SK-N-SH (cell line): ENCODE data around the gene TM7SF2. TPM values are rescaled to one million over a fixed set of nuclear protein-coding genes. Genes with fewer than 3 reads are reported as not detected.

Source experiments
- CTCF ChIA-PET: fragments of 300-600, 350-600 bp; formaldehyde crosslinking; extraction: SDS; loops from one replicate; lab custom pipeline; 2021; lab: Yijun Ruan, JAX
- POLR2A ChIA-PET: fragments of 350-600 bp; sonication (Branson Sonifier 250); formaldehyde crosslinking; extraction: SDS; loops from one replicate; lab custom pipeline; 2020; ENCODE audit warnings: antibody characterized with exemption, inconsistent platforms; lab: Yijun Ruan, JAX
- DNase-seq: peaks from one replicate; pipeline ENCODE4 v3.0.0; 2012
- H2AFZ ChIP-seq: fragments of 200-600 bp; sonication (generic); 2 replicates; pipeline ENCODE4 v1.8.1; 2016; ENCODE audit warnings: antibody characterized with exemption, mild to moderate bottlenecking, low read depth
- H3F3A ChIP-seq: fragments of 200-600 bp; sonication (generic); replicated peaks from 2 replicates; pipeline ENCODE3; 2016; ENCODE audit warnings: antibody characterized with exemption, mild to moderate bottlenecking; ENCODE audit not compliant: insufficient read depth
- H3K27ac ChIP-seq, 2 experiments: fragments of 200-500 bp in 1 of 2; fragments of 200-600 bp in 1 of 2; sonication (Bioruptor generic) in 1 of 2; sonication (generic), shearing (Covaris generic) in 1 of 2; 2 replicates each; pipeline versions ENCODE4 v1.5.1 to v1.6.1; 2014 to 2016; ENCODE audit warnings: low read depth in 2 of 2, inconsistent platforms in 1 of 2, low read length in 1 of 2, mild to moderate bottlenecking in 1 of 2, mixed read lengths in 1 of 2
- H3K27me3 ChIP-seq: fragments of 200-600 bp; sonication (generic), shearing (Covaris generic); 2 replicates; pipeline ENCODE4 v1.6.1; 2016; ENCODE audit warnings: mixed run types; ENCODE audit not compliant: insufficient read depth
- H3K36me3 ChIP-seq, 2 experiments: fragments of 200-500 bp in 1 of 2; fragments of 200-600 bp in 1 of 2; sonication (Bioruptor generic) in 1 of 2; sonication (generic) in 1 of 2; replicated peaks in 1 of 2; 2 replicates each; pipeline versions ENCODE3 to v1.5.1; 2014 to 2016; ENCODE audit warnings: low read length in 1 of 2, mild to moderate bottlenecking in 1 of 2; ENCODE audit not compliant: insufficient read depth in 2 of 2, control insufficient read depth in 1 of 2
- H3K4me1 ChIP-seq, 2 experiments: fragments of 200-500 bp in 1 of 2; fragments of 200-600 bp in 1 of 2; sonication (Bioruptor generic) in 1 of 2; sonication (generic), shearing (Covaris generic) in 1 of 2; 2 replicates each; pipeline versions ENCODE4 v1.5.1 to v1.6.1; 2014 to 2016; ENCODE audit warnings: low read depth in 1 of 2, low read length in 1 of 2, mixed run types in 1 of 2; ENCODE audit not compliant: insufficient read depth in 2 of 2, control insufficient read depth in 1 of 2
- H3K4me2 ChIP-seq: fragments of 200-600 bp; sonication (generic), shearing (Covaris generic); 2 replicates; pipeline ENCODE4 v1.6.1; 2017; ENCODE audit warnings: mixed run types
- H3K4me3 ChIP-seq, 2 experiments: fragments of 200-500 bp in 1 of 2; fragments of 200-600 bp in 1 of 2; sonication (Bioruptor generic) in 1 of 2; sonication (generic), shearing (Covaris generic) in 1 of 2; 2 replicates each; pipeline versions ENCODE4 v1.5.1 to v1.8.1; 2014 to 2016; ENCODE audit warnings: low read depth in 2 of 2, inconsistent platforms in 1 of 2, low read length in 1 of 2, mild to moderate bottlenecking in 1 of 2, mixed read lengths in 1 of 2, moderate library complexity in 1 of 2
- H3K79me2 ChIP-seq: fragments of 200-600 bp; sonication (generic); 2 replicates; pipeline ENCODE4 v1.8.1; 2017; ENCODE audit warnings: mild to moderate bottlenecking; ENCODE audit not compliant: insufficient read depth
- H3K9ac ChIP-seq: fragments of 200-600 bp; sonication (generic); 2 replicates; pipeline ENCODE4 v1.6.1; 2017; ENCODE audit warnings: mixed run types
- H3K9me2 ChIP-seq: fragments of 200-600 bp; sonication (generic); 2 replicates; pipeline ENCODE4 v1.6.1; 2017; ENCODE audit warnings: mixed run types
- H3K9me3 ChIP-seq: fragments of 200-600 bp; sonication (generic); 2 replicates; pipeline ENCODE4 v1.6.1; 2017; ENCODE audit warnings: mixed run types, mild to moderate bottlenecking, moderate library complexity
- H4K20me1 ChIP-seq: fragments of 200-600 bp; sonication (generic); 2 replicates; pipeline ENCODE4 v1.6.1; 2017; ENCODE audit warnings: mild to moderate bottlenecking, mixed run types; ENCODE audit not compliant: insufficient read depth
- EZH2phosphoT487 ChIP-seq: fragments of 200-600 bp; sonication (generic); IDR thresholded peaks from 2 replicates; pipeline ENCODE4 v1.6.1; 2017; ENCODE audit warnings: low read depth, mixed run types, mild to moderate bottlenecking, antibody characterized with exemption, moderate library complexity, borderline replicate concordance
- FOSL2 ChIP-seq: IDR thresholded peaks from 2 replicates; pipeline ENCODE4 v1.4.0; 2012; ENCODE audit warnings: low read depth, mild to moderate bottlenecking, moderate library complexity, borderline replicate concordance
- FOXJ3 ChIP-seq: sonication (generic); formaldehyde crosslinking; IDR thresholded peaks from 2 replicates; pipeline ENCODE4 v1.5.1; 2020; ENCODE audit warnings: mild to moderate bottlenecking, missing genetic modification reagents
- FOXM1 ChIP-seq: IDR thresholded peaks from 2 replicates; pipeline ENCODE4 v1.4.0; 2012; ENCODE audit warnings: low read depth, mild to moderate bottlenecking
- GABPA ChIP-seq: IDR thresholded peaks from 2 replicates; pipeline ENCODE4 v1.4.0; 2012; ENCODE audit warnings: low read depth, mild to moderate bottlenecking
- GATA2 ChIP-seq: sonication (generic); formaldehyde crosslinking; IDR thresholded peaks from 2 replicates; pipeline ENCODE4 v1.5.0; 2020; ENCODE audit warnings: mild to moderate bottlenecking, missing genetic modification reagents
- IRF3 ChIP-seq: fragments of 150-350 bp; IDR thresholded peaks from 2 replicates; pipeline ENCODE4 v1.6.1; 2016; ENCODE audit warnings: mild to moderate bottlenecking, low read depth, low read length
- JUND ChIP-seq: IDR thresholded peaks from 2 replicates; pipeline ENCODE4 v1.4.0; 2012
- MEF2A ChIP-seq: IDR thresholded peaks from 2 replicates; pipeline ENCODE4 v1.4.0; 2012; ENCODE audit warnings: low read depth, borderline replicate concordance
- MXI1 ChIP-seq: IDR thresholded peaks from 2 replicates; pipeline ENCODE4 v1.6.1; 2012; ENCODE audit warnings: mild to moderate bottlenecking, low read depth, low read length, improper control_type of control experiment
- NFIC ChIP-seq: IDR thresholded peaks from 2 replicates; pipeline ENCODE4 v1.4.0; 2012; ENCODE audit warnings: borderline replicate concordance
- NRF1 ChIP-seq: IDR thresholded peaks from 2 replicates; pipeline ENCODE4 v1.6.1; 2012; ENCODE audit warnings: low read depth, mild to moderate bottlenecking, low read length
- POLR2AphosphoS5 ChIP-seq: IDR thresholded peaks from 2 replicates; pipeline ENCODE4 v1.6.1; 2012; ENCODE audit warnings: low read depth, low read length
- RAD21 ChIP-seq: IDR thresholded peaks from 2 replicates; pipeline ENCODE4 v1.6.1; 2012; ENCODE audit warnings: mild to moderate bottlenecking, low read length
- RCOR1 ChIP-seq: fragments of 150-350 bp; IDR thresholded peaks from 2 replicates; pipeline ENCODE4 v1.6.1; 2017; ENCODE audit warnings: antibody characterized with exemption, low read length
- REST ChIP-seq: IDR thresholded peaks from 2 replicates; pipeline ENCODE4 v1.6.1; 2012; ENCODE audit warnings: mild to moderate bottlenecking, low read depth, low read length, moderate library complexity
- RXRA ChIP-seq: IDR thresholded peaks from 2 replicates; pipeline ENCODE4 v1.4.0; 2012; ENCODE audit warnings: low read depth, mild to moderate bottlenecking, borderline replicate concordance
- SIN3A ChIP-seq: IDR thresholded peaks from 2 replicates; pipeline ENCODE4 v1.6.1; 2012; ENCODE audit warnings: low read depth, mild to moderate bottlenecking, low read length, moderate library complexity, borderline replicate concordance
- SMC3 ChIP-seq: IDR thresholded peaks from 2 replicates; pipeline ENCODE4 v1.6.1; 2012; ENCODE audit warnings: low read depth, low read length, improper control_type of control experiment
- TAF1 ChIP-seq: IDR thresholded peaks from 2 replicates; pipeline ENCODE4 v1.6.1; 2012; ENCODE audit warnings: low read depth, mild to moderate bottlenecking, low read length, moderate library complexity, borderline replicate concordance
- TCF12 ChIP-seq: IDR thresholded peaks from 2 replicates; pipeline ENCODE4 v1.4.0; 2012
- TEAD4 ChIP-seq: IDR thresholded peaks from 2 replicates; pipeline ENCODE4 v1.4.0; 2012; ENCODE audit warnings: mild to moderate bottlenecking, borderline replicate concordance; ENCODE audit not compliant: insufficient read depth
- USF1 ChIP-seq: IDR thresholded peaks from 2 replicates; pipeline ENCODE4 v1.4.0; 2012; ENCODE audit warnings: low read depth, borderline replicate concordance
- WGBS: methylation state at CpG from one replicate; pipeline ENCODE4 v1.1.6; 2017; ENCODE audit warnings: low lambda C conversion rate; 5-methylcytosine and 5-hydroxymethylcytosine counted together
- polyA plus RNA-seq, 3 experiments: library from polyadenylated mRNA; depleted of rRNA; stranded (reverse); fragments of >200 nt; gene quantifications; 2 replicates each; pipeline ENCODE4 v1.2.3, GENCODE V29; 2012

Gene TM7SF2
- polyA plus RNA-seq, 1 of the 3 experiments (the other 2 are of a cell fraction): 87.8 TPM

DNA sequence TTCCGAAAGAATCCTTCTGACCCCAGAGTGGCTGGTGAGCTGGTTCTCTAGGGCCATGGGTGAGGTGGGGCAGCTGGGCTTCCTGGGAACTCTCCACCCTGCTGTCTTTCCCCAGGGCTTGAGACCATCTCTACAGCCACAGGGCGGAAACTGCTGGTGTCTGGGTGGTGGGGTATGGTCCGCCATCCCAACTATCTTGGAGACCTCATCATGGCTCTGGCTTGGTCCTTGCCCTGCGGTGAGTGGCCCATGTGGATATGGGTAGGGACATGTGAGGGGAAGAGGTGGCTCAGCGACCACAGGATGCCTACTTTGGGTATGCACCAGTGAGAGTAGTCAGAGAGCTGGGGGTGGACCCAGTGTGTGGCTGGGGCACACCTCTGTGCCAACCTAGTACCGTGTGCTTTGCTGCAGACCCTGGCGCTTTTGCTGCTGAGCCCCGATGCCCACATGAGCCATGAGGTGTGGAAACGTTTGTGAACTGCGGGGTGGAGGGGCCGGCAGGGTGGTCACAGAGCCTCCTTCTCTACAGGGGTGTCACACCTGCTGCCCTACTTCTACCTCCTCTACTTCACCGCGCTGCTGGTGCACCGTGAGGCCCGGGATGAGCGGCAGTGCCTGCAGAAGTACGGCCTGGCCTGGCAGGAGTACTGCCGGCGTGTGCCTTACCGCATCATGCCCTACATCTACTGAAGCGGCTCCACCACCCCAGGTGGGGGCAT lies 3.9 kb downstream of the TM7SF2 start (continued):
- TF ChIP-seq IRF3: no peak
- TF ChIP-seq POLR2AphosphoS5: no peak
- TF ChIP-seq FOSL2: no peak
- TF ChIP-seq TAF1: no peak
- TF ChIP-seq TEAD4: no peak

GRCh38 chr11:65116370-65117205 lies 4.9 kb downstream of the TM7SF2 start:
- H3K27ac ChIP-seq: peak overlapping the region; percentile 67 to 89
- DNase-seq: peak; percentile 58
- peaks cover 22 to 51% of the 10 kb centered on the region in 2 experiments; a peak in 3 of 4 replicates for H3K4me1 ChIP-seq
- H3F3A ChIP-seq: peaks cover 29% of the 10 kb centered on the region
- H3K4me3 ChIP-seq: peak overlapping the region; percentile 74 to 86
- H3K9ac ChIP-seq: peak overlapping the region; percentile 81
- no peak overlapping the region for H2AFZ ChIP-seq
- no peaks in the 10 kb centered on the region for H4K20me1 ChIP-seq
- H3K36me3 ChIP-seq: peaks cover 34 to 35% of the 10 kb centered on the region in 2 experiments
- ChIA-PET CTCF (interaction anchor here (1.0 to 3.2 kb wide), 12 partner anchors 8 to 272 kb away, joined by 3 to 27 read pairs (median 8); partner anchors contain the start of genes ARL2, CAPN1, CDC42BPG and SYVN1), POLR2A (interaction anchor here (0.5 to 3.4 kb wide), 7 partner anchors 18 to 213 kb away, joined by 3 to 25 read pairs (median 5); partner anchors contain the start of genes ARL2, CAPN1, POLA2 and SYVN1)
- H3K9me3 ChIP-seq: no peaks in the 10 kb centered on the region
- H3K79me2 ChIP-seq: peaks cover 37% of the 10 kb centered on the region
- H3K9me2 ChIP-seq: no peaks in the 10 kb centered on the region
- peak overlapping the region; percentile 93 for H3K4me2 ChIP-seq
- H3K27me3 ChIP-seq: no peaks in the 10 kb centered on the region
- WGBS: 46% methylated on average over 38 of the region's 68 CpGs
- TF ChIP-seq JUND: no peak
- TF ChIP-seq SIN3A: 0 out of 2 replicates have a peak, but pooled peaks have one; percentile 6
- no peak for TF ChIP-seq FOXJ3 (CRISPR knock-in tag)
- no peak for TF ChIP-seq NRF1
- no peak for TF ChIP-seq RXRA
- no peak for TF ChIP-seq EZH2phosphoT487
- no peak for TF ChIP-seq NFIC
- no peak for TF ChIP-seq MEF2A
- TF ChIP-seq REST: no peak
- no peak for TF ChIP-seq TCF12
- no peak for TF ChIP-seq USF1
- peak; percentile 29; the same call in 1 of the 2 replicates for TF ChIP-seq MXI1
- TF ChIP-seq GABPA: no peak
- no peak for TF ChIP-seq RAD21
- no peak for TF ChIP-seq FOXM1
- TF ChIP-seq IRF3: no peak
- TF ChIP-seq SMC3: no peak
- TF ChIP-seq RCOR1: no peak
- no peak for TF ChIP-seq GATA2
